Measurements from ENCODE around the gene MAP3K4. TPM values are rescaled to one million over a fixed set of nuclear protein-coding genes. Genes with fewer than 3 reads are reported as not detected.

Gene MAP3K4
- total RNA-seq, 4 donors from 2014 or later: 22.5 to 38.0 (median 27.4) TPM

- no peak for DNase-seq
- no peaks in the 10 kb centered on the region for H3K36me3 ChIP-seq
- intact Hi-C loops (cut with DNase I): loop anchor here (5.0 kb wide), 1 partner anchor 60 kb away; no protein-coding TSS in a partner anchor
- H3K4me1 ChIP-seq: peaks cover 12 to 59% (median 24%) of the 10 kb centered on the region in 3 donors
- H3K9me3 ChIP-seq: no peaks in the 10 kb centered on the region
- peak overlapping the region; percentile 75 to 97 (median 94) for H3K4me3 ChIP-seq
- H3K27ac ChIP-seq: peak overlapping the region; percentile 89 to 98 (median 97)
- TF ChIP-seq POLR2A (IDR thresholded peaks at IDR 0.05) (no peak), CTCF (IDR thresholded peaks at IDR 0.05) (peak in 4 of 6 experiments; percentile 25 to 58 (median 52))
- no peaks in the 10 kb centered on the region for H3K27me3 ChIP-seq
- WGBS, 2 donors: 1 to 3% methylated on average over 23 to 31 of the region's 47 CpGs
Measured at GRCh38 chr6:160992061-160992979, 751 bp downstream of the MAP3K4 start.

GRCh38 chr6:160992980-160993314, 1.4 kb downstream of the MAP3K4 start:
- peak overlapping the region; percentile 75 to 97 (median 94) for H3K4me3 ChIP-seq
- H3K27ac ChIP-seq: peak overlapping the region in 3 of 4 donors; percentile 89 to 97 (median 97)
- TF ChIP-seq POLR2A (IDR thresholded peaks at IDR 0.05): no peak
- peak in 1 of 6 experiments; percentile 34 for TF ChIP-seq CTCF (IDR thresholded peaks at IDR 0.05)
- no peaks in the 10 kb centered on the region for H3K27me3 ChIP-seq
- peaks cover 12 to 59% (median 24%) of the 10 kb centered on the region in 3 donors for H3K4me1 ChIP-seq
- H3K36me3 ChIP-seq: no peaks in the 10 kb centered on the region
- intact Hi-C loops (cut with DNase I): loop anchor here (5.0 kb wide), 1 partner anchor 61 kb away; no protein-coding TSS in a partner anchor
- no peak for DNase-seq
- H3K9me3 ChIP-seq: no peaks in the 10 kb centered on the region

GRCh38 chr6:160995271-160995670, 3.7 kb downstream of the MAP3K4 start:
- intact Hi-C loops (cut with DNase I): no loop called here
- Histone ChIP-seq H3K27me3 (no peaks in the 10 kb centered on the region), H3K9me3 (no peaks in the 10 kb centered on the region), H3K4me3 (no peak overlapping the region), H3K4me1 (peaks cover 12 to 71% (median 24%) of the 10 kb centered on the region in 3 donors), H3K27ac (peak overlapping the region; percentile 3 to 83 (median 70)), H3K36me3 (no peaks in the 10 kb centered on the region)
- no peak for DNase-seq
- 43 to 63% methylated on average over 1 of the region's 1 CpG for WGBS, 2 donors
- TF ChIP-seq POLR2A (IDR thresholded peaks at IDR 0.05) (no peak), CTCF (IDR thresholded peaks at IDR 0.05) (no peak)

GRCh38 chr6:160996131-160996601, 4.6 kb downstream of the MAP3K4 start:
- no peaks in the 10 kb centered on the region for H3K27me3 ChIP-seq
- 53 to 63% methylated on average over 4 of the region's 4 CpGs for WGBS, 2 donors
- H3K36me3 ChIP-seq: no peaks in the 10 kb centered on the region
- H3K4me1 ChIP-seq: peaks cover 12 to 64% (median 20%) of the 10 kb centered on the region in 3 donors
- DNase-seq: no peak
- H3K4me3 ChIP-seq: no peak overlapping the region
- intact Hi-C loops (cut with DNase I): no loop called here
- no peaks in the 10 kb centered on the region for H3K9me3 ChIP-seq
- H3K27ac ChIP-seq: peak overlapping the region; percentile 66 to 83 (median 70)
- TF ChIP-seq CTCF (IDR thresholded peaks at IDR 0.05) (no peak), POLR2A (IDR thresholded peaks at IDR 0.05) (no peak)

GRCh38 chr6:160998217-160998616, 6.6 kb downstream of the MAP3K4 start:
- Histone ChIP-seq H3K4me3 (no peak overlapping the region), H3K36me3 (no peaks in the 10 kb centered on the region), H3K27me3 (no peaks in the 10 kb centered on the region), H3K4me1 (peaks cover 9 to 67% (median 23%) of the 10 kb centered on the region in 3 donors), H3K27ac (peak overlapping the region in 1 of 4 donors; percentile 22), H3K9me3 (no peaks in the 10 kb centered on the region)
- TF ChIP-seq CTCF (IDR thresholded peaks at IDR 0.05): no peak
- no peak for TF ChIP-seq POLR2A (IDR thresholded peaks at IDR 0.05)
- no peak for DNase-seq
- intact Hi-C loops (cut with DNase I): no loop called here
- WGBS, 2 donors: 91% methylated on average over 3 of the region's 3 CpGs

Data from esophagus squamous epithelium (tissue), 5 donors.